Sigmoid colon (tissue), 4 donors: ENCODE measurements around the gene SEC11A.

Source experiments
- EP300 ChIP-seq, 4 donors: sonication (generic); formaldehyde crosslinking; IDR thresholded peaks; one replicate each; pipeline ENCODE4 v1.6.1; 2017; ENCODE audit warnings: antibody characterized with exemption in 4 of 4
- POLR2A ChIP-seq, 2 donors: fragments of 450-650 bp; IDR thresholded peaks; one replicate each; pipeline ENCODE4 v1.6.1; 2016; ENCODE audit warnings: antibody characterized with exemption in 2 of 2, mild to moderate bottlenecking in 2 of 2, moderate library complexity in 2 of 2
- POLR2AphosphoS5 ChIP-seq, 4 donors: sonication (generic); formaldehyde crosslinking; IDR thresholded peaks; one replicate each; pipeline ENCODE4 v1.6.1; 2017; ENCODE audit warnings: antibody characterized with exemption in 4 of 4
- TF ChIP-seq, protein P1 (sequence below), 4 experiments: fragments of 450-650 bp in 3 of 4; fragments of 200-600 bp in 1 of 4; IDR thresholded peaks; one replicate each; pipeline ENCODE4 v1.5.1; 2016 to 2019; ENCODE audit warnings: antibody characterized with exemption in 4 of 4, mild to moderate bottlenecking in 3 of 4, moderate library complexity in 2 of 4

DNA sequence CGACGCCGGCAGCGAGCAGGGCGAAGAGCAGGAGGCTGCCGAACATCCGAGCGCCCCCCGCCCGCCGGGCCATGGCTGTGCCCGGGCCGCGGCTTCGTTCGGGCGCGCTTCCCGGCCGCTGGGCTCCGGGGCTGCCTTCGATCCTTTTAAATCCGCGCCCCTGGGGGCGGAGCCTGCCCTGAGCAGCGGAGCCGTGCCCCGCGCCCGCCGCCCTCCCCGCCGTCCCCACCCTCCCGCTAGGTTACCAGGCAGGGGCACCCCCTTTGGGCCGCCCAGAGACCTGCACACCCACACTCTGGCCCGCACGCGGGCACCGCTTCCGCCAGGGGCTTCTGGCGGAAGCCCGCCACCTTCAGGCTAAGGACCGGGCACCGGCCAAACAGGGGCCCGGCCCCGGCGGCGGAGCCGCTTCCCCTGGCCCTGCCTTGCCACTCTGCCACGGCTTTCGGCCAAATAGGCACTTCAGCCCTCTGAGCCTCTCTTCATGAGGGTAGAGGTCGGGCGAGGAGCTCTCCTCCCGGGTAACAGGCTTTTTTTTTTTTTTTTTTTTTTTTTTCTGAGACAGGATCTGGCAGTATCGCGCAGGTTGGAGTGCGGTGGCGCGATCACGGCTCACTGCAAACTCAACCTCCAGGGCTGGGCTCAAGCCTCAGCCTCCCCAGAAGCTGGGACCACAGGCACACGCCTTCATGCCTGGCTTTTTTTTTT lies 57.7 kb downstream of the SEC11A start, which contains the start of gene NMB:
- no peak for TF ChIP-seq POLR2A (IDR thresholded peaks at IDR 0.05)
- TF ChIP-seq, protein P1, sequence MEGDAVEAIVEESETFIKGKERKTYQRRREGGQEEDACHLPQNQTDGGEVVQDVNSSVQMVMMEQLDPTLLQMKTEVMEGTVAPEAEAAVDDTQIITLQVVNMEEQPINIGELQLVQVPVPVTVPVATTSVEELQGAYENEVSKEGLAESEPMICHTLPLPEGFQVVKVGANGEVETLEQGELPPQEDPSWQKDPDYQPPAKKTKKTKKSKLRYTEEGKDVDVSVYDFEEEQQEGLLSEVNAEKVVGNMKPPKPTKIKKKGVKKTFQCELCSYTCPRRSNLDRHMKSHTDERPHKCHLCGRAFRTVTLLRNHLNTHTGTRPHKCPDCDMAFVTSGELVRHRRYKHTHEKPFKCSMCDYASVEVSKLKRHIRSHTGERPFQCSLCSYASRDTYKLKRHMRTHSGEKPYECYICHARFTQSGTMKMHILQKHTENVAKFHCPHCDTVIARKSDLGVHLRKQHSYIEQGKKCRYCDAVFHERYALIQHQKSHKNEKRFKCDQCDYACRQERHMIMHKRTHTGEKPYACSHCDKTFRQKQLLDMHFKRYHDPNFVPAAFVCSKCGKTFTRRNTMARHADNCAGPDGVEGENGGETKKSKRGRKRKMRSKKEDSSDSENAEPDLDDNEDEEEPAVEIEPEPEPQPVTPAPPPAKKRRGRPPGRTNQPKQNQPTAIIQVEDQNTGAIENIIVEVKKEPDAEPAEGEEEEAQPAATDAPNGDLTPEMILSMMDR (IDR thresholded peaks at IDR 0.05) = peak; percentile 19 to 67 (median 38)
- no peak for TF ChIP-seq EP300 (IDR thresholded peaks at IDR 0.05)
- TF ChIP-seq POLR2AphosphoS5 (IDR thresholded peaks at IDR 0.05) = peak in 3 of 4 donors; percentile 5 to 29 (median 20)
